GM18907 (cell line): Measurements from ENCODE around the gene CACNA1B.

Source experiments
- ATAC-seq: cut with Tn5 transposase; IDR thresholded peaks from one replicate; pipeline ENCODE4 v1.9.1; 2021; ENCODE audit warnings: mild to moderate bottlenecking, moderate library complexity; ENCODE audit not compliant: unreplicated experiment

The CACNA1B gene

DNA sequence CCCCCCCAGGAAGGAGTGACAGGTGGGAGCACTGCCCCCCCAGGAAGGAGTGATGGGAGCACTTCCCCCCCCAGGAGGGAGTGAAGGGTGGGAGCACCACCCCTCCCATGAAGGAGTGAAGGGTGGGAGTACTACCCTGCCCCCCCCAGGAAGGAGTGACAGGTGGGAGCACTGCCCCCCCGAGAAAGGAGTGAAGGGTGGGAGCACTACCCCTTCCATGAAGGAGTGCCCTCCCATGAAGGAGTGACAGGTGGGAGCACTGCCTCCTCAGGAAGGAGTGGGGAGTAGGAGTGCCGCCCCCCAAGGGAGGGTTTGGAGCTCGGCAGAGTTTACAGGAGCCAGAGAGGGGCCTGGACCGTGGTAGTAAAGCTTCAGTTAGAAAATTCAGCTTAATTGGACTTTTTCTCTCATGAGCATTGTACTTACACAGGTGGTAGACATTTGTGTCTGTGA, 100.7 kb downstream of the CACNA1B start:
- no peak for ATAC-seq

DNA sequence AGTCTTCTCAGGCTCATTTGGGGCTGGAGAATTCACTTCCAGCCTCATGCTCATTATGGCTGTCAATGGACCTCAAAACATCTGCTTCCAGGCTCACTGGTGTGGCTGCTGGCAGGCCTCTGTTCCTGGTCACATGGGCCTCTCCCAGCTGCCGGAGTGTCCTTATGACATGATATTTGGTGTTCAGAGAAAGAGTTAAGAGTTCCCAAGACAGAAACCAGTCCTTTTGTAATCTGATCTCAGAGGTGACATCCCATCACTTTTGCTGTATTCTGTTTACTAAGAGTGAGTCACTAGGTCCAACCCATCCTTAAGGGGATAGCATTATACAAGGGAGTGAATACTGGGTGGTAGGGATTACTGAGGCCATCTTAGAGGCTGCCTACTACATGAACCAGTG, 104.6 kb downstream of the CACNA1B start:
- ATAC-seq, result no peak

- ATAC-seq, result no peak
Observed at GRCh38 chr9:137984005-137984404, 106.4 kb downstream of the CACNA1B start.

DNA sequence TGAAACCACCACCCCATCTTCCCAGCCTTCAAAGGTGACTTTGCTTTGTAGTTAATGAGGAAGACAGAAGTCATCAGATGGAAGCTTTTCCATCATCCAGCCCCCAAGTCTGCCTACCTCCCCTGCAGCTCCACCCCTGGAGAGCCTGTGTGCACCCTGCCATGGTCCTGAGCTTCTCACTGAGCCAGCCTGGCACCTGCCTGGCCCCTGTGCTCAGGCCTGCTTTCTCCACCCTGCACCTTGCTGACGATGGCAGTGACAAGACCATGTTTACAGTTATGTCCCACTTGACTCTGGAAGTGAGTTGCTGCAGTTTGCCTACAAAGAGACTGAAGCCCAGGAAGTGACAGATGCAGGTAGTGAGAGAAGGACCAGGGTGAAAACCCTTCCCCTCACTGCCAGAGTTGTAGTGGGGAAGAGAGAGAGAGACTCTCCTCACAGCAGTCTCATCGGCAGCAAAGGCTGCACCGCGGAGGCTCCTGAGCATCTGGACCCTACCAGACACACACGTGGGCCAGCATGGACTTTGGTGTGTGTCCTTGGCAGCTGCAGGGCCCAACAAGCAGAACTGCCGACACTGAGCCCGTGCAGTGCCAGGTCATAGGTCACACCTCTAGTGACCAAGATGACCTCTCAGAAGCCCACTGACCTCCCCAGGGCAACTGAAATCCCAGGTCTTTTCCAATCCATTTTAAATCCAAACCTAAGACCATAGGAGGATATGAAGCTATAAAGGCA, 107.1 kb downstream of the CACNA1B start:
- no peak for ATAC-seq

- no peak for ATAC-seq
Observed at GRCh38 chr9:137985637-137986071, 108.1 kb downstream of the CACNA1B start.

GRCh38 chr9:137986268-137987099, 108.9 kb downstream of the CACNA1B start:
- no peak for ATAC-seq

- ATAC-seq, result no peak
Observed at GRCh38 chr9:137987244-137988030, 109.9 kb downstream of the CACNA1B start.

DNA sequence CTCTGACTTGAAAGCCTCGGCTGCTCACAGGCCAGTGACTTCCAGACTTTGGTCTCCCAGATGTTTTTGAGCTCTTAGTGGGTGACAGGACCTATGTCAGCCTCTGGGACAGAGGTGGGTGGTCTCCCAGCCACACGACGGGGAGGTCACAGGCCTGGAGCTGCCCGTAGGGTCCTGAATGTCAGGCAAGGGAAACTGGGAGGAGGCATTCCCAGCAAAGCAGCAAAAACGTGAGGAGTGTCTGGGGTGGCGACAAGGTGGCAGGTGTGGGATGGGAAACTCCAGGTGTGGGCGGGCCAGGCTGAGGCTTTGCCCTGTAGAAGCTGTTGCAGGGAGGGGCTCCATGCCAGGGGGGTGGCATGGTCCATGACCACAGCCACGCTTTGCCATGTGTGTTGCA, 110.5 kb downstream of the CACNA1B start:
- ATAC-seq, result no peak

DNA sequence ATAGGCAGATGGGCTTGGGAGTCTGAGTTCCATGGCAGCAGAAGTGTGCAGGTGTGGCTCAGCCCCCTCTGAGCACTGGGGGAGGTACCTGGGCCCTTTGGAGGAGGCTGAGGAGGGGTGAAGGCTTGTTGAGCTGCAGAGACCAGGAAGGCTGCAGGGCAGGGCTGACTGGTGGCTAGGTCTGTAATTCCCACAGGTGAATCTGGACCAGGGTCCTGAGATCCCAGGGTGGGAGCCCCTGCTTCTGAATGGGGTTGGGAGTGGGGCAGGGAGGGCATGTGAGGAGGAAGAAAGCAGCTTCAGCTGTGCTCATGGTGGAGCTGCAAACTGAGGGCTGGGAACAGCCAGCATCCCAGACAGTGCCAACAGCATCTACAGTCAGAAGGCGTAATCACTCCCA, 111.1 kb downstream of the CACNA1B start:
- no peak for ATAC-seq

GRCh38 chr9:137989156-137989555, 111.6 kb downstream of the CACNA1B start:
- no peak for ATAC-seq

GRCh38 chr9:137989999-137990715, 112.6 kb downstream of the CACNA1B start:
- ATAC-seq, result no peak

- ATAC-seq, result no peak
Observed at GRCh38 chr9:138003485-138004190, 126.1 kb downstream of the CACNA1B start.

DNA sequence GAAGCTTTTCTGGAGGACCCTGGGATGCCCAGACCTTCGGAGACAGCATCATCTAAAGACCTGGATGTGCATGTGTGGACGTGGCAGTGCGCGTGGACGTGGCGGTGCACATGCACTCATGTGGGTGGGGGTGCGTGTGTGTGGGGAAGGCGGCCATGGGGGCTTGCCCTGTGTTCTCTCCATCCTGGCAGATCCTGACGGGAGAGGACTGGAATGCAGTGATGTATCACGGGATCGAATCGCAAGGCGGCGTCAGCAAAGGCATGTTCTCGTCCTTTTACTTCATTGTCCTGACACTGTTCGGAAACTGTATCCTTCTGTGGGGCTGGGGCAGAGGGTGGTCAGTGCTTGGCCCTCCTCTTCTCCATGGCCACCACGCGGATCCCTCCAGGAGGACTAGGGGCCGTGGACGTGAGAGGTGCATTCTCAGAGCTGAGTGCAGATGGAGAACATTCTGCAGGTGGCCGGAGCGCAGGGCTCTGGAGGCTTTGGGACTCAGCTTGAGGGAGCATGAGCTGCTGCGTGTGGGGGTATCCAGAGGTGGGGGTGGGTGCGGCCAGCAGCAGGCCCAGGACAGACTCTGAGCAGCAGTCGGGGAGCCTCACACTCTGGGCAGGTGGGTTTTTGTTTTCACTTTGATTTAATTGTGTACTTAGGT, 129.1 kb downstream of the CACNA1B start:
- ATAC-seq, result no peak

DNA sequence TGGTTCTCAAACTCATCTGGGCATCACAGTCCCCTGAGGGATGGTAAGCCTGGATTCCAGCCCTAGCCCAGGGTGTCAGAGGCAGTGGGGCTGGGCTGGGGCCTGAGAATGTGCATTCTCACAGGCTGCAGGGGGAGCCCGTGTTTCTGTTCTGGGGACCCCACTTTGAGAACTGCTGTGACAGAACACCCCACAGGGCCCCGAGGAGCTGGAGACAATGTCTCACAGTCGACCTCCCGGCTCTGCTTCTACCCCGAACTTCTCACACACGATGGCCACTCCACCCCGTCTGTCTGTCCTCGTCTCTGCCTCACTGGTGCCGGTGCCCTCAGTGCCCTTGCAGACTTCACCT, 130.0 kb downstream of the CACNA1B start:
- ATAC-seq, result no peak

GRCh38 chr9:138007918-138008841, 130.6 kb downstream of the CACNA1B start:
- ATAC-seq, result no peak

DNA sequence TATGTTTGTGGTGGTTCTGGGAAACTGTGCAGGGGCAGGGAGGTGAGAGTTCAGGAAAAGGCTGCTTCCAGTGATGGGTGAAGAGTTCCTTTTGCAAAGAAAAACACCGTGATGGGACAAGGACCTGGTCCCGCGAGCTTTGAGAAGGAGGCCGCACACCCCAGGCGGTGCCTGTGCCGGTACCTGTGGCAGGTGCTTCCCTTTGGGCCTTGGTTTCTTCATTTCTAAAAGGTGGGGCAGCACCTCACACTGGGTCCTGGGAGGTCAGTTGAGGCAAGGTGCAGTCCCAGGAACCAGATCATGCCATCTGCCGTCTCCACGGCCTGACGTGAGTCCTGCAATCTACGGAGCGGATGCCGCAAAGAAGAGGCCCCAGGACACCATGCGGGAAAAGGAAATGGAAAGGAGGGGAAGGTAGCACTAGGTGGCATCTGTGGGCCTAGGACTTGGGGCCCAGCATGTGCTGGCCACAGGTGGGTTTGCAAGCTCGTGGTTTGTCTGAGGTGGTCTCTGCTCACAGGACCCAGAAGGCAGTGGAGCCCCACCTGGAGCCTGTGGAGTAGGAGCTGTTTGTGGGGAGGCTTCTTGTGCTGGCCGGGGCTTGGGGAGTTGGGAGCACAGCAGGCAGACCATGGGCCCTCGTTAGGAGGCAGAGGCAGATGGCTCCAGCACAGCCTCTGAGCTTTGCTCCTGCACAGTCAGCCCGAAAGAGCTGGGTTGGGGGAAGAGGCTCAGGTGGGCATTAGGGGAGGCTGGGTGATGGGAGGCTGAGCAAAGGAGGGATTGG, 131.6 kb downstream of the CACNA1B start:
- no peak for ATAC-seq

DNA sequence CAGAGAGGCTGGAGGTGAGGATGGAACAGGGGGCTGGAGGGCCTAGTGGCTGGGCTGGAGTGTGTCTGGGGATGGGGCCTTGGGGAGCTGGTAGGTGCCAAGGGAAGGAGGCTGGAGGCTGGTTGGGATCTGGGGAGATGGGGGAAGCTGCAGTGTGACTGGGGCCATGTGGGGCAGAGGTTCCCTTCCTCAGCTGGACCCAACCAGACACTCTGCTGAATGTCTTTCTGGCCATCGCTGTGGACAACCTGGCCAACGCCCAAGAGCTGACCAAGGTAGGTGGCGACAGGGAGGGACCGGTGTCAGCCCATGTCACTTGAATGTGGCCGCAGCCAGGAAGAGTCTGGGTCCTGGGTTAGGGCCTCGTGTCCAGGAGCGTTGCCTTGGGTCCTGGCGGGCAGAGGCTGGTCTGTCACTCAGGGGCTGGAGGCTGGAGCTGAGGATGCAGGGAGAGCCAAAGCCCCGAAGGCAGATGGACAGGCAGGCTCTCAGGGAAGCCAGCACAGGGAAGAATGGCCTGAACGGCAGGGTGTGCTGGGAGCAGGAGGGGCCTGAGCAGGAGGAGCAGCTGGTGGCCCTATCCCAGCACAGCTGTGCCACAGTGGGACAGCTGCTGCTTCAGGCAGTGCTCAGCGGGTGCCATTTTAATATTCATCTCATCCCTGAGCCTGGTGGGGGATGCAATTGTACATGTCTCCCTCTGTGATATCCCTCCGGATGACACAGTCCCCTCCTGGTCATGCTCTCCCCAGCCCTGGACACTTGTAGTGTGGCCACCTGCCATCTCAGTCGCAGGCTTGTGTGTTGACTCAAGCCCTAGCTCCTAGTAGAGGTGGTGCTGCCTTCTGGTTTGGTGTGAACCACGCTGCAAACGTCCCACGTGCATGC, 132.5 kb downstream of the CACNA1B start:
- ATAC-seq, result no peak
